ENCODE results near the gene TTC8.
"Not testable (repeated sequence)": the region's sequence is repeated elsewhere in the genome, so short reads cannot be mapped to it uniquely, and the experiment has no call there.

Gene TTC8

DNA sequence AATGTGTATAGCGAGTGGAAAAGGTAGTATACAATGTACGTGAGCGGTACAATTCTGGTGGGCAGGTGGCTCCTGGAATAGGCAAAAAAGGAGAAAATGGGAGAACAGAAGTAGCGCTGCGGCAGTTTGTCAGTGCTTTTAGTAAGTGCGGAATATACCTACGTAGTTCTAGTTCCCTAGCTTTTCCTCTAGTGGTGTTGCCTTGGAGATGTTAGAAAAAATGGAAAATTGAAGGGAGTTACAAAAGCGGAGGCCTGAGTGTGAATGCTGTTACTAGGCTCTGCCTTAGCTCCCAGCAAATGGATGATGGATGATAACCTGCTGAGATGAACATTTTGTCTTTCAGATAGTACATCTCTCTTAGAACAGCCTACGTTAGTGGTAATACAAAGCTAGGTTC lies 1.1 kb downstream of the TTC8 start:
- no peak for DNase-seq

DNA sequence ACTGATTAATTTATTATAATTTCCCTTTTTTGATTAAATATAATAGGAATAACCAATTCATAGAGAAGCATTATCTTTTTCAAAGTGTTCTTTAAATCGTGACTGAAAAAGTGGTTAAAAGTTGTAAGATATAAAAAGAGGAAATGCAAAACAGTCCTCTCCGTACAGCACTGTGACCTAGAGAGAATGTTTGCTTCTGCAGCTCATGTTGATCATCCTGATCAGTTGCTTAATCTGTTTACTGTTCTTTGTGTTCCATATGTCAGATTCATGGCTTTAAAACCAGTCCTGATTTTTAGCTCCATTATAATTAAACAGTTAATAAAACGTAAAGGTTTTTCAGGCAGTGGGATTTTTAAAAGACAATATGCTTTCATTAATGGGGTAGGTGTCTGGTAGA lies 4.7 kb downstream of the TTC8 start:
- no peak for DNase-seq

- DNase-seq = no peak
Observed at GRCh38 chr14:88829685-88830302, 5.3 kb downstream of the TTC8 start.

- DNase-seq = peak; percentile 74
Observed at GRCh38 chr14:88831284-88831683, 6.8 kb downstream of the TTC8 start.

DNA sequence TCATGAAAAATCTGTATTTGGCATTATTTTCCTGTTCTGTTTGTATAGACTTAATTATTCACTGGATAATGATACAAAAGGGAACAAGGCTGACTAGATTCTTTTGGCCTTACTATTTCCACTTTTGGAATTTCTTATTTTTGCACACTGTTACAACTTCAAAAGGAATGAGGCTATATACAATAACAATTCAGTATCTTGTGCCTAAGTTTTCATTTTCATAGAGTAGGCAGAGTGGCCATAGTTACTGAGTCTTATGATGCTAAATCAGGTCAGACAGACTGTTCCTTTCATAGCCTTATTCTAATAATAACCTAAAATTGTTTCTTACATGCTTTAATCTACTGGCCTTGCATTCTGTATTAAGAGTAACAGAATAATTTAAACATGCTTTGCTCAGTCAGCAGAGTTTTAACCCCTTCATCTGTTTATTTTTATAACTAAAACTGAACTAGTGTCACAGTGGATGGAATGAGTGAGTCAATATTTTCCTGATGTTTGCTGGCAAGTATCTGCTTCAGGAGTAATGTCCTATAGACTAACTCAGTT lies 10.5 kb downstream of the TTC8 start:
- DNase-seq = peak; percentile 70

GRCh38 chr14:88835661-88836060 lies 11.2 kb downstream of the TTC8 start:
- no peak for DNase-seq

DNA sequence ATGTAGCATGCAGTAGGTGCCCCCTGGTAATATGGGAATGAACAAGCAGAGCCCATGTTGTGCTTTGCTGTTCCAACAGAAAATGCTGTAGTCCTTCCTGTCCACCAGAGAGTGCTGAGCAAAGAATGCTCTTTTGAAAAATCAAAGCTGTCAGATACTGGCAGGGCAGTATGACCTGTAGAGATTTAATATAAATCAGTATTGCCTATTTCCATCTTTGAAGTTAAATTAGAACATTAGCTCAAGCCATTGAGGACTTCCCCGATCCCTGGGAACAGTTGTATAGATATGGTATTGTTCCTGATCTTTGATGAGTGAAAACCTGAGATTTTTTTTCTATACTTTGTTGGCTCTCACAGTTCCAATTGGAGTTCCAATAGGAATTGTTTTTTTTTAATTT lies 13.0 kb downstream of the TTC8 start:
- no peak for DNase-seq

DNA sequence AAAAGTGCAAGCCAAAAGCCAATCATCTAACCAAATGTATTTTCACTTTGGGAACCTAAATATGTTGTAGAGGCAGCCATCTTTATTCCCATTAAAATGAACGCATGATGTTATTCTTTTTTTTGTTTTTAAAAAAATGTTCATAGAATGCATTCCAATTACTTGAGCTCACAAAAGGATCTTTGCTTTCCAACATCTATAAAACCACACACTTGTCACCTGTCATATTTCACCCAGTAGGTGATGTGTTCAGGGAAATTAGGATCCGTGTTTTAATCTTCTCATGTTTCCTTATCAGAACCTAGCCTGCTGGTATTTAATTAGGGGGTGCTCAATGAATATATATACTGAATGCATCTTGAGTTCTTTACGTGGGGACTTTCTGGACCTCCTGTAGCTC lies 13.6 kb downstream of the TTC8 start:
- DNase-seq = no peak

- no peak for DNase-seq
Observed at GRCh38 chr14:88840926-88841325, 16.5 kb downstream of the TTC8 start.

DNA sequence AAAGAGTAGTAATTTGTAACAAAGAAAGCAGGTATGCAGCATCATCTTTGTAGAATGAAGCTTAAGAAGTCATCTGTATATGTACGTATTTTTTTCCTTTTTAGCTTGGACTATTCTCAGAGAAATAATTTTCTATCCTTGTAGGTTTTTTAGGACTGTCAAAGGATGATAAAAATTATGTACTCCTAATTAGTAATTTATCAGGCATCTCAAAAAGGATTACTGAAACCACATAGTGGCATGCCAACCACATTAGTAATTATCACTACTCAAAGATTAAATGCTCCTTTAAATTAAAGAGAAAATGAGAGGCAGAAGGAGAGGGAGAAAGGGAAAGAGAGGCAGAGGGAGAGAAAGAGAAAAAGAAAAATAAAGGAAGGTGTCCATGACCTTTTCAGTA lies 17.3 kb downstream of the TTC8 start:
- peak; percentile 37 for DNase-seq

DNA sequence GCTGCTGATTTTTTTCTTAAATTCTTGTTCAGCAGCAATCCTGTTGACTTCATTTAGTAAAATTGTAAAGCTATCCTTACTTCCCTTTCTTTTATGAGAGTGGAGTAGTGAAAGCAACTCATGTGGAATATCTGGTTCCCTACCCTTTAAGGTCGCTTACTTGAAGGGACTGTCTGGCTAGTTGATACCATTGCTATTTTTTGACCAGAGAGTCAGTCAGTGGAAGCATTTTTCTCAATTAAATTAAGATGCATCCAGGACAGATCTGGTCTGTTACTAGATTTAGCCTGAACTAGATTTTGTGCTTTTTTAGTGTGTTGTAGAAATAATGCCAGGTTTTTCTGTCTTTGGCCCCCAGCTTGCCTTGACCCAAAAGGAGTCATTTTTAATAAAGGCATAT lies 18.0 kb downstream of the TTC8 start:
- no peak for DNase-seq

GRCh38 chr14:88844980-88845491 lies 20.6 kb downstream of the TTC8 start:
- DNase-seq = no peak

DNA sequence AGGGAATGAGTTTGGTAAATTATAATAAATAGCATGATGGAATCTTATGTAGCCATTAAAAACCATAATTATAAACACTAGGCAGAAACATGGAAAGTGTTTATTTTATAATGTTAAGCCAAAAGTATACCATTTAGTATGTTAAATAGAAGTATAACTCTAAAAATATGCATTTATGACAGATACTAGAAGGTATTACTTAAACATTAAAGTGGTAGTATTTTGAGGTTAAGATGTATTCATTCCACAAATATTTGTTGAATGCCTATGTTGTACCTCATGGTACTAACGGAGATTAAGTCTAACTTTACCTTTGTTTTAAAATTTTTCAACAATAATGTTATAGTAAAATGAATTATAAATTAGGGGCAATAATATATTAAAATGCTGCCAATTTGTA lies 24.1 kb downstream of the TTC8 start:
- DNase-seq = peak; percentile 62

GRCh38 chr14:88849716-88850115 lies 25.3 kb downstream of the TTC8 start:
- peak; percentile 38 for DNase-seq

- no peak for DNase-seq
Observed at GRCh38 chr14:88851587-88851986, 27.1 kb downstream of the TTC8 start.

- DNase-seq = no peak
Observed at GRCh38 chr14:88852632-88853031, 28.2 kb downstream of the TTC8 start.

- no peak for DNase-seq
Observed at GRCh38 chr14:88853129-88853528, 28.7 kb downstream of the TTC8 start.

DNA sequence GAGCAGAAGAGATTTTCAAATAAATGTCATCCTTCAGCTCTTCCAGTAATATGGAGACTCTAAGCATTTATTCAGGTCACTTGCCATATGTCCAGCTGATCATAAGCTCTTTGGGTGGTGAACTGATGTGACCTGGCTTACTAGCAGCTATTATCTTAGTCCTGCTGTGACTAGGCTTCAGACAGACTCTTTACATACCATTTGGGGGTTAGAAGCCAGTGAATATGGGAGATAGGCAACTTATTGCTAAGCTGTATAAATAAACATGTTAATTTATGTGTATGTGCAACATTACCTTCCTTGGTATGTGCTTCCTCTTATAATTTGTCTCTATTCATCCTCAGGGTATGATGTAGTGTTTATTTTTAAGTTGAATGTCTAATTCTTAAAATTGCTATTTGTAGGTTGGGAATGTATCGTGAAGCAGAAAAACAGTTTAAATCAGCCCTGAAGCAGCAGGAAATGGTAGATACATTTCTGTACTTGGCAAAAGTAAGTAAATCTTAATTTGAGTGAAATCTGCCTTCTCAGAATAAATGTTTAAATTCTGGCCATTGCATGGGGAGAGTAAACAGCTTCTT lies 32.4 kb downstream of the TTC8 start:
- peak; percentile 17 for DNase-seq

DNA sequence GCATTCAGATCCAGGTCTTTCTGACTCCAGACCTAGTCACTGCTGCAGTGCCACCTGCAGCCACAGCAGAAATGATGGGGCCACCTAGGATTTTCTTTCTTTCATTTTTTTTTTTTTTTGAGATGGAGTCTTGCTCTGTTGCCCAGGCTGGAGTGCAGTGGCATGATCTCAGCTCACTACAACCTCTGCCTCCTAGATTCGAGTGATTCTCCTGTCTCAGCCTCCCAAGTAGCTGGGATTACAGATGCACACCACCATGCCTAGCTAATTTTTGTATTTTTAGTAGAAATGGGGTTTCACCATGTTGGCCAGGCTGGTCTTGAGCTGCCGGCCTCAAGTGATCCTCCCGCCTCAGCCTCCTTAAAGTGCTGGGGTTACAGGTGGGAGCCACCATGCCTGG lies 33.4 kb downstream of the TTC8 start:
- DNase-seq = not testable (repeated sequence)

- not testable (repeated sequence) for DNase-seq
Observed at GRCh38 chr14:88859118-88859517, 34.7 kb downstream of the TTC8 start.

DNA sequence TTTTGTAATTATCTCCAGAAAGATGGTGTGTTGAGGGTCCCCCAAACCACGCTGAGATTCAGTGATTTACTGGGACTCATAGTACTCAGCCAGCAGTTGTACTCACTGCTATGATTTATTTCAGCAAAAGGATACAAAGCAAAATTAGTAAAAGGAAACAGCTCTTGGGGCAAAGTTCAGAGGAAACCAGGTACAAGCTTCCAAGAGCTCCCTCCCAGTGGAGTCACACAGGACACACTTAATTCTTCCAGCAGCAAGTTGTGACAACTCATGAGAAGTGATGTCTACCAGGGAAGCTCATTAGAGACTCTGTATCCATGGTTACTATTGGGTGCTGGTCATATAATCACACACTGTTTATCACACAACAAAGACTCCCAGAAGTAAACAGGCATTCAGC lies 38.7 kb downstream of the TTC8 start:
- no peak for DNase-seq

GRCh38 chr14:88864198-88864597 lies 39.7 kb downstream of the TTC8 start:
- no peak for DNase-seq

DNA sequence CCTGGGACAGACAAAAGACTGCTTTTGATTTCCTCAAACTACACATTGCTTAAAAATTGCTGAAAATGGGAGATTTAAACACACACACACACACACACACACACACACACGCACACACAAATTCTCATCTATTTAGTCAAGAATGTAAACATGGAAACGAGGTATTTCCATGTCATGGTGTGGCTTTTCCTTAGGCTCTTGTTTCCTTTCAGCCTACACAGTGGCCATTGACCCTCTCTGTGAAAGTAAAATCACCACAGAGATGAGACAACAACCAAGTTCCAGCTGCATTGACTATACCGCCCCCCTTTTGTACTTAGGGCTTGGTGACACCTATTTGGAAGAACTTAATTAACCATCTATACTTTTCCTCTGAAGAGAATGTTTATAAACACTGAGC lies 41.9 kb downstream of the TTC8 start:
- DNase-seq = peak; percentile 18

- DNase-seq = peak; percentile 20
Observed at GRCh38 chr14:88868558-88869159, 44.2 kb downstream of the TTC8 start.

All from fibroblast of upper back skin (primary cell).